Measurements from ENCODE around the gene SEMA3G.

The SEMA3G gene

DNA sequence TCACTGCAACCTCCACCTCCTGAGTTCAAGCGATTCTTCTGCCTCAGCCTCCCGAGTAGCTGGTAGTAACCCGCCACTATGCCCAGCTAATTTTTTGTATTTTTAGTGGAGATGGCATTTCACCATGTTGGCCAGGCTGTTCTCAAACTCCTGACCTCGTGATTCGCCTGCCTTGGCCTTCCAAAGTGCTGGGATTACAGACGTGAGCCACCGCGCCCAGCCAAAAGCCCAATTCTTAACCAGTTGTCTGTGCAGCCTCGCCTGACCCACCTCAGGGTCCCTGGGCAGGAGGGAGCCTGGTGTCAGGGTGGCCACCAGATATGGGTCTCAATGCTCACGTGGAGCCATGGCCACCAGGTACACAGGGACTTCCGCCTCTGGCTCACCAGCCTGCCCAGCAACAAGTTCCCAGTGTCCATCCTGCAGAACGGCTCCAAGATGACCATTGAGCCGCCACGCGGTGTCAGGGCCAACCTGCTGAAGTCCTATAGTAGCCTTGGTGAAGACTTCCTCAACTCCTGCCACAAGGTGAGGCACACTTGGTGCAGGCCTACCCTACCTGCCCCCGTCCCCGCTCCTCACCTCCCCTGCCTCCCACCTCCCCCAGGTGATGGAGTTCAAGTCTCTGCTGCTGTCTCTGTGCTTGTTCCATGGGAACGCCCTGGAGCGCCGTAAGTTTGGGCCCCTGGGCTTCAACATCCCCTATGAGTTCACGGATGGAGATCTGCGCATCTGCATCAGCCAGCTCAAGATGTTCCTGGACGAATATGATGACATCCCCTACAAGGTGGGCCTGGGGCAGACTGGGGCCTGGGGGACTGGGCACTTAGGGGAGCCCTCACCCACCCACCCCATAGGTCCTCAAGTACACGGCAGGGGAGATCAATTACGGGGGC is 48.6 kb downstream of the SEMA3G start:
- no peak overlapping the region for H3K4me3 ChIP-seq
- H3K9ac ChIP-seq (ENCODE audit: insufficient read length) = no peak overlapping the region
- no peak for DNase-seq (ENCODE audit: low read depth, low spot score)
- no peaks in the 10 kb centered on the region for H3K9me3 ChIP-seq (ENCODE audit: low read depth, low read length)
- TF ChIP-seq FOXP2 (optimal IDR thresholded peaks at IDR 0.05; ENCODE audit: control extremely low read depth, extremely low read length, insufficient read depth) = no peak
- TF ChIP-seq POLR2AphosphoS5 (IDR thresholded peaks at IDR 0.05; ENCODE audit: borderline replicate concordance, low read depth, low read length) = no peak
- TF ChIP-seq EZH2 (IDR thresholded peaks at IDR 0.05) = no peak
- H3K27ac ChIP-seq = no peak overlapping the region
- no peaks in the 10 kb centered on the region; the same call in 1 of the 2 replicates for H3K36me3 ChIP-seq (ENCODE audit: insufficient read depth, low read length)

DNA sequence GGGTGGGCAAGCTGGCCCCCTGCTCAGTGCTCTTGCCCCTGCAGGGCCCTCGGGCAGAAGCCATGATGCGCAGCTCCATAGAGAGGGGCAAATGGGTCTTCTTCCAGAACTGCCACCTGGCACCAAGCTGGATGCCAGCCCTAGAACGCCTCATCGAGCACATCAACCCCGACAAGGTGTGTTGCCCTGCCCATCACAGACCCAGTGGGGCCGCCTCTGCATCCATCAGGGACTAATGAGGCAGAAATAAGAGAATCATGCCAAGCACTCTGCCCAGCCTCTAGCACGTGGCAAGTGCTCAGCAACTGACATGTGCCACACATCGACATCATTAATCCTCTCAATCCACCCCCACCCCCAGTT is 49.4 kb downstream of the SEMA3G start:
- TF ChIP-seq EZH2 (IDR thresholded peaks at IDR 0.05) (no peak), FOXP2 (optimal IDR thresholded peaks at IDR 0.05; ENCODE audit: control extremely low read depth, extremely low read length, insufficient read depth) (no peak), POLR2AphosphoS5 (IDR thresholded peaks at IDR 0.05; ENCODE audit: borderline replicate concordance, low read depth, low read length) (no peak)
- Histone ChIP-seq H3K36me3 (ENCODE audit: insufficient read depth, low read length) (no peaks in the 10 kb centered on the region), H3K27ac (no peak overlapping the region), H3K9ac (ENCODE audit: insufficient read length) (no peak overlapping the region), H3K9me3 (ENCODE audit: low read depth, low read length) (no peaks in the 10 kb centered on the region), H3K4me3 (no peak overlapping the region)
- no peak for DNase-seq (ENCODE audit: low read depth, low spot score)

DNA sequence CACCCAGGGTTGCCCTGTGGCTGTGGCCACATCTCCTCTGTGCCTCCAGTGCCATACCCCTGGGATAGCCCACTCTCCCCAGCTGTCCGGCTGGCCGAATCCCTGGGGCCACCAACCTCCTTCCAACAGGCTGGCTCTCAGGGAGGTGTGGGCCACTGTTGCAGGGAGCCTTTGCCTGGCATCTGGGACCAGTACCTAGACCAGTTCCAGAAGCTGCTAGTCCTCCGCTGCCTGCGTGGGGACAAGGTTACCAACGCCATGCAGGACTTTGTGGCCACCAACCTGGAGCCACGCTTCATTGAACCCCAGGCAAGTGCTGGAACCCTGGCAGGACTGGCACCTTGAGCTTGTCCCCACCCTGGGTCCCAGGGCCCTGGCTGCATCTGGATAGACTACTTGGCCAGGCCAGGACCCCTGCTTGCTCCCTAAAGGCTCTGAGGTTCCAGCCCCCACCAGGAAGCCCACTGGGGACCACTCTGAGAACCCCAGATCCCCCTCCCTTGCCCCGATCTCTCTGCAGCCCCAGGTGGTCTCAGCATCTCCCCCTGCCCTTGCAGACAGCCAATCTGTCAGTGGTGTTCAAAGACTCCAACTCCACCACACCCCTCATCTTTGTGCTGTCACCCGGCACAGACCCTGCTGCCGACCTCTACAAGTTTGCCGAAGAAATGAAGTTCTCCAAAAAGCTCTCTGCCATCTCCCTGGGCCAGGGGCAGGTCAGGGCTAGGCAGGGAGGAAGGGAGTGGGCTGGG is 50.0 kb downstream of the SEMA3G start:
- DNase-seq (ENCODE audit: low read depth, low spot score) = no peak
- H3K4me3 ChIP-seq = no peak overlapping the region
- H3K27ac ChIP-seq = no peak overlapping the region
- H3K9me3 ChIP-seq (ENCODE audit: low read depth, low read length) = no peaks in the 10 kb centered on the region
- no peaks in the 10 kb centered on the region for H3K36me3 ChIP-seq (ENCODE audit: insufficient read depth, low read length)
- H3K9ac ChIP-seq (ENCODE audit: insufficient read length) = no peak overlapping the region
- no peak for TF ChIP-seq POLR2AphosphoS5 (IDR thresholded peaks at IDR 0.05; ENCODE audit: borderline replicate concordance, low read depth, low read length)

- H3K27ac ChIP-seq = no peak overlapping the region
- H3K9ac ChIP-seq (ENCODE audit: insufficient read length) = no peak overlapping the region
- TF ChIP-seq POLR2AphosphoS5 (IDR thresholded peaks at IDR 0.05; ENCODE audit: borderline replicate concordance, low read depth, low read length) (no peak), EZH2 (IDR thresholded peaks at IDR 0.05) (no peak), FOXP2 (optimal IDR thresholded peaks at IDR 0.05; ENCODE audit: control extremely low read depth, extremely low read length, insufficient read depth) (no peak)
- no peaks in the 10 kb centered on the region for H3K9me3 ChIP-seq (ENCODE audit: low read depth, low read length)
- H3K4me3 ChIP-seq = no peak overlapping the region
- no peaks in the 10 kb centered on the region for H3K36me3 ChIP-seq (ENCODE audit: insufficient read depth, low read length)
- no peak for DNase-seq (ENCODE audit: low read depth, low spot score)
Observed at GRCh38 chr3:52393959-52394670, 50.8 kb downstream of the SEMA3G start.

- no peaks in the 10 kb centered on the region for H3K36me3 ChIP-seq (ENCODE audit: insufficient read depth, low read length)
- no peak overlapping the region for H3K27ac ChIP-seq
Observed at GRCh38 chr3:52393131-52393807, 51.6 kb downstream of the SEMA3G start.

DNA sequence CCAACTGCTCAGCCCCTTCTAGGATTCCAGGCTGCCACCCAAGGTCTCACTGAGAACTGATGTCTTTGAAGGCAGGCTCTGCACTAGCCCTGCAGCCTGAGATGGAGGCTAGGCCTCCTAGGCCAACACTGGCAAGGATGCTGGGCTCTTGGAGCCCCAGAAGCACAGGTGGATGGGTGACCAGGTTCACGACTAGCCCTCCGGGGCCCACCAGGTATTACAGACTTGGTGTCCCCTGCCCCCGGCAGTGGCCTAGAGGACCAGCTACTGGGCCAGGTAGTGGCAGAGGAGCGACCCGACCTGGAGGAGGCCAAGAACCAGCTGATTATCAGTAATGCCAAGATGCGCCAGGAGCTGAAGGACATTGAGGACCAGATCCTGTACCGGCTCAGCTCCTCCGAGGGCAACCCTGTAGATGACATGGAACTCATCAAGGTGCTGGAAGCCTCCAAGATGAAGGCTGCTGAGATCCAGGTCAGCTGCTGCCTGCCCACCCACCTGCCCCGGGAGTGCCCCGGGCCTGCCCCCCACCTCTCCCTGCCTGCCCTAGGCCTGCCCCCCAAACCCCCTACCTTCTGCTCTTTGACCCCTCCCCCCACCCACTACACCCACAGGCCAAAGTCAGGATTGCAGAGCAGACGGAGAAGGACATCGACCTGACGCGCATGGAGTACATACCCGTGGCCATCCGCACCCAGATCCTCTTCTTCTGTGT is 52.5 kb downstream of the SEMA3G start:
- Histone ChIP-seq H3K27ac (no peak overlapping the region), H3K36me3 (ENCODE audit: insufficient read depth, low read length) (no peaks in the 10 kb centered on the region), H3K4me3 (no peak overlapping the region), H3K9ac (ENCODE audit: insufficient read length) (no peak overlapping the region), H3K9me3 (ENCODE audit: low read depth, low read length) (no peaks in the 10 kb centered on the region)
- TF ChIP-seq EZH2 (IDR thresholded peaks at IDR 0.05) (no peak), POLR2AphosphoS5 (IDR thresholded peaks at IDR 0.05; ENCODE audit: borderline replicate concordance, low read depth, low read length) (no peak), FOXP2 (optimal IDR thresholded peaks at IDR 0.05; ENCODE audit: control extremely low read depth, extremely low read length, insufficient read depth) (no peak)
- no peak for DNase-seq (ENCODE audit: low read depth, low spot score)

More at GRCh38 chr3:52393131-52393807, 51.6 kb downstream of the SEMA3G start:
- H3K9ac ChIP-seq (ENCODE audit: insufficient read length) = no peak overlapping the region
- no peaks in the 10 kb centered on the region for H3K9me3 ChIP-seq (ENCODE audit: low read depth, low read length)
- no peak for DNase-seq (ENCODE audit: low read depth, low spot score)
- no peak overlapping the region for H3K4me3 ChIP-seq
- TF ChIP-seq POLR2AphosphoS5 (IDR thresholded peaks at IDR 0.05; ENCODE audit: borderline replicate concordance, low read depth, low read length) (no peak), FOXP2 (optimal IDR thresholded peaks at IDR 0.05; ENCODE audit: control extremely low read depth, extremely low read length, insufficient read depth) (no peak), EZH2 (IDR thresholded peaks at IDR 0.05) (no peak)

GRCh38 chr3:52391096-52391495 is 53.8 kb downstream of the SEMA3G start:
- H3K4me3 ChIP-seq = no peak overlapping the region
- H3K9ac ChIP-seq (ENCODE audit: insufficient read length) = no peak overlapping the region
- no peak for TF ChIP-seq EZH2 (IDR thresholded peaks at IDR 0.05)
- no peak for TF ChIP-seq POLR2AphosphoS5 (IDR thresholded peaks at IDR 0.05; ENCODE audit: borderline replicate concordance, low read depth, low read length)
- TF ChIP-seq FOXP2 (optimal IDR thresholded peaks at IDR 0.05; ENCODE audit: control extremely low read depth, extremely low read length, insufficient read depth) = no peak
- no peak overlapping the region for H3K27ac ChIP-seq
- H3K36me3 ChIP-seq (ENCODE audit: insufficient read depth, low read length) = no peaks in the 10 kb centered on the region
- DNase-seq (ENCODE audit: low read depth, low spot score) = no peak
- no peaks in the 10 kb centered on the region for H3K9me3 ChIP-seq (ENCODE audit: low read depth, low read length)
